ENCODE results near the gene OR51A7. TPM values are rescaled to one million over a fixed set of nuclear protein-coding genes. Genes with fewer than 3 reads are reported as not detected.

OR51A7 gene
- total and polyA plus RNA-seq, 2 donors (not counting 1 experiment from before 2014, with no cell fraction given): not detected

DNA sequence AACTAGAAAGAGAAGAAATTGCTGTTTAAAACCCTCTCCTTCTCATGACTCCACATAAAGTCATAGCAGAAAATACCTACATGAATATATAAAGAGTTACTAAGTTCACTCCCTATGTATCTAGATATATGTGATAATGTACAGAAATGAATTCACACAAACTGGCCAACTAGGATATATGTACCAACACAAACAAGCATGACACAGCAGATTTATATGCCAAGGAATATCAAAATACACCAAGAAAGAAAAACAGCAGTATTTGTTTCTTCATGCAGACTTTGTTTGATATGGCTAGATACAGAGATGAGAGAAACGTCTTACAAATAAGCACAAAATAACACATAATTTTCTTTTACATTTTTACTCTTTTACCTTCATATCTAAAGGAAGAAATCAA, 18.7 kb downstream of the OR51A7 start:
- DNase-seq (no peak), ATAC-seq (ENCODE audit: low read depth) (no peak)
- Histone ChIP-seq H2AFZ (ENCODE audit: insufficient read depth, low read depth, low read length, poor library complexity, severe bottlenecking) (no peak overlapping the region), H3K79me2 (ENCODE audit: control insufficient read depth, insufficient read depth, low read length) (no peaks in the 10 kb centered on the region), H3K4me1 (ENCODE audit: control insufficient read depth in 2 of 2, insufficient read depth in 2 of 2, low read length in 2 of 2) (no peaks in the 10 kb centered on the region), H3K27ac (ENCODE audit: low read length in 2 of 2) (no peak overlapping the region), H3K9me3 (ENCODE audit: control extremely low read depth in 1 of 3, control insufficient read depth in 2 of 3, insufficient read depth in 1 of 3, low read length in 2 of 3) (no peaks in the 10 kb centered on the region), H3K36me3 (replicated peaks in 1 of 2; ENCODE audit: control extremely low read depth in 1 of 2, control insufficient read depth in 1 of 2, extremely low read depth in 1 of 2, insufficient read depth in 2 of 2, low read length in 1 of 2) (no peaks in the 10 kb centered on the region), H3K9ac (ENCODE audit: low read length) (no peak overlapping the region), H4K20me1 (ENCODE audit: control insufficient read depth, insufficient read depth, low read length, poor library complexity, severe bottlenecking) (no peaks in the 10 kb centered on the region), H3K4me2 (replicated peaks; ENCODE audit: low read depth, low read length, poor library complexity, severe bottlenecking) (no peak overlapping the region), H3K27me3 (replicated peaks in 1 of 4; ENCODE audit: control extremely low read depth in 1 of 4, control insufficient read depth in 3 of 4, insufficient read depth in 4 of 4, low read length in 3 of 4) (no peaks in the 10 kb centered on the region), H3K4me3 (ENCODE audit: control extremely low read depth in 1 of 5, extremely low read depth in 1 of 5, insufficient read depth in 1 of 5, low read depth in 2 of 5, low read length in 4 of 5) (no peak overlapping the region)
- POLR2A ChIA-PET: no interaction called here
- TF ChIP-seq, protein P1, sequence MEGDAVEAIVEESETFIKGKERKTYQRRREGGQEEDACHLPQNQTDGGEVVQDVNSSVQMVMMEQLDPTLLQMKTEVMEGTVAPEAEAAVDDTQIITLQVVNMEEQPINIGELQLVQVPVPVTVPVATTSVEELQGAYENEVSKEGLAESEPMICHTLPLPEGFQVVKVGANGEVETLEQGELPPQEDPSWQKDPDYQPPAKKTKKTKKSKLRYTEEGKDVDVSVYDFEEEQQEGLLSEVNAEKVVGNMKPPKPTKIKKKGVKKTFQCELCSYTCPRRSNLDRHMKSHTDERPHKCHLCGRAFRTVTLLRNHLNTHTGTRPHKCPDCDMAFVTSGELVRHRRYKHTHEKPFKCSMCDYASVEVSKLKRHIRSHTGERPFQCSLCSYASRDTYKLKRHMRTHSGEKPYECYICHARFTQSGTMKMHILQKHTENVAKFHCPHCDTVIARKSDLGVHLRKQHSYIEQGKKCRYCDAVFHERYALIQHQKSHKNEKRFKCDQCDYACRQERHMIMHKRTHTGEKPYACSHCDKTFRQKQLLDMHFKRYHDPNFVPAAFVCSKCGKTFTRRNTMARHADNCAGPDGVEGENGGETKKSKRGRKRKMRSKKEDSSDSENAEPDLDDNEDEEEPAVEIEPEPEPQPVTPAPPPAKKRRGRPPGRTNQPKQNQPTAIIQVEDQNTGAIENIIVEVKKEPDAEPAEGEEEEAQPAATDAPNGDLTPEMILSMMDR (IDR thresholded peaks at IDR 0.05): no peak
- TF ChIP-seq EZH2 (IDR thresholded peaks at IDR 0.05; ENCODE audit: borderline replicate concordance, insufficient read depth, low read depth, low read length, poor library complexity, severe bottlenecking): no peak
- intact Hi-C loops (cut with micrococcal nuclease): no loop called here
- H3K4me3 Mint-ChIP-seq: no peak overlapping the region
- CTCF ChIA-PET: no interaction called here
- no CpG with 5 or more reads among the region's 1 CpG for WGBS (ENCODE audit: insufficient coverage)
- no peaks in the 10 kb centered on the region for H3K9me3 Mint-ChIP-seq (ENCODE audit: insufficient read depth)
- H3K4me1 Mint-ChIP-seq: no peaks in the 10 kb centered on the region
- no peak overlapping the region for H3K27ac Mint-ChIP-seq
- H3K27me3 Mint-ChIP-seq: no peaks in the 10 kb centered on the region

DNA sequence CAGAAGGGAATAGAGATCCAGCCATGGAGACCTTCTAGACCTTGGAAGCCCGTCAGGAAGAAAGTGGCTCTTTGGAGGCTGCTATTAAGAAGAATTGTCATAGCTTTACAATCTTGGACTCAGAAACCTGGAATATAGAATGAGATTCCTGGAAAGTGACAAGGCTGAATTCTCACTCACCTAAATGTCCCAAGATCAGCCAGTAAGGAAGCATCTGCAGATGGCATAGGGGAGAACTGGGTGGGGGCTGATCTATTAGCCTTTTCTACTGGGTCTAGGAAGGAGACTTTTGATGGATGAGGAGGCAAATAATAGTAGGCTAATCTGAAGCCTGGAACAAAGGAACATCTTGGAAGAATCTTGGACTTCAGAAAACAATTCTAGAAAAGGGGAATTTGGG, 20.7 kb downstream of the OR51A7 start, which contains the start of gene OR51G1:
Gene OR51G1, minus strand, starts transcription at position 101 of the 400 bp plus-strand sequence. Its CDS starts 0 bp downstream, at position 101.
- Mint-ChIP-seq H3K27ac (no peak within 1 kb of the TSS), H3K9me3 (ENCODE audit: insufficient read depth) (no peaks in the 10 kb centered on the region), H3K4me3 (no peak within 1 kb of the TSS), H3K27me3 (no peaks in the 10 kb centered on the region), H3K4me1 (no peaks in the 10 kb centered on the region)
- Histone ChIP-seq H2AFZ (ENCODE audit: insufficient read depth, low read depth, low read length, poor library complexity, severe bottlenecking) (no peak within 1 kb of the TSS), H3K9me3 (ENCODE audit: control extremely low read depth in 1 of 3, control insufficient read depth in 2 of 3, insufficient read depth in 1 of 3, low read length in 2 of 3) (no peaks in the 10 kb centered on the region), H3K4me1 (ENCODE audit: control insufficient read depth in 2 of 2, insufficient read depth in 2 of 2, low read length in 2 of 2) (no peaks in the 10 kb centered on the region), H3K4me3 (ENCODE audit: control extremely low read depth in 1 of 5, extremely low read depth in 1 of 5, insufficient read depth in 1 of 5, low read depth in 2 of 5, low read length in 4 of 5) (no peak within 1 kb of the TSS), H3K27ac (ENCODE audit: low read length in 2 of 2) (no peak within 1 kb of the TSS), H3K4me2 (replicated peaks; ENCODE audit: low read depth, low read length, poor library complexity, severe bottlenecking) (no peak within 1 kb of the TSS), H3K27me3 (replicated peaks in 1 of 4; ENCODE audit: control extremely low read depth in 1 of 4, control insufficient read depth in 3 of 4, insufficient read depth in 4 of 4, low read length in 3 of 4) (no peaks in the 10 kb centered on the region), H3K36me3 (replicated peaks in 1 of 2; ENCODE audit: control extremely low read depth in 1 of 2, control insufficient read depth in 1 of 2, extremely low read depth in 1 of 2, insufficient read depth in 2 of 2, low read length in 1 of 2) (no peaks in the 10 kb centered on the region), H3K79me2 (ENCODE audit: control insufficient read depth, insufficient read depth, low read length) (no peaks in the 10 kb centered on the region), H4K20me1 (ENCODE audit: control insufficient read depth, insufficient read depth, low read length, poor library complexity, severe bottlenecking) (no peaks in the 10 kb centered on the region), H3K9ac (ENCODE audit: low read length) (no peak within 1 kb of the TSS)
- WGBS (ENCODE audit: insufficient coverage): 88% methylated on average over 1 of the region's 1 CpG
- intact Hi-C loops (cut with micrococcal nuclease): no loop called here
- ChIA-PET POLR2A (no interaction called here), CTCF (interaction anchor here (0.8 kb wide), 1 partner anchor 84 kb away, joined by 3 read pairs; no protein-coding TSS in a partner anchor)
- DNase-seq (no peak), ATAC-seq (ENCODE audit: low read depth) (no peak)
- TF ChIP-seq, protein P1 (IDR thresholded peaks at IDR 0.05): no peak
- TF ChIP-seq EZH2 (IDR thresholded peaks at IDR 0.05; ENCODE audit: borderline replicate concordance, insufficient read depth, low read depth, low read length, poor library complexity, severe bottlenecking): no peak

Data from B cell (primary cell).